DMS79 treated with DMSO at 0.1 percent for 48 hours (cell line): ENCODE measurements around the gene PSMF1.

Experiments
- DNase-seq: peaks from one replicate; lab custom pipeline; 2025; lab: John Stamatoyannopoulos, UW

PSMF1 gene

GRCh38 chr20:1118336-1119127, at the start of gene PSMF1:
TSS of gene PSMF1 (plus strand) at chr20:1118602. CDS start at chr20:1118774, 172 bp downstream.
- DNase-seq = peak; percentile 76

DNA sequence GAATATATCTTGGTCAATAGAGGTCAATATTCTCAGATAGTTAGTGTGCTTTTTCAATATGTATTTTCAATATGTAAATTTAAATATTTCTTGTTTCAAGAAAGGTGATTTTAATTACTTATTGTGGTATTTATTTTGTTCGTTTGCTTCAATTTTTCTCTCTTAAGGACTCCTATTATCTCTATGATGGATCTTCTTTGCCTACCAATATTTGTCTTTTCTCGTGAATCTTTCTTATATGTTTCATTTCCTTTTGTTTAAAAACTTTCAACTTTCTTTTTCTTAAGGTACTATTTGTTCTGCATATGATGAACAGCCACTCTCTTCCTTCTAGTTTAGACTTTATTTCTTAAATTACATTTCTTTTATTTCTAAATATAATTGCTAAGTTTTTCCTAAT, 46.1 kb upstream of the PSMF1 start:
- DNase-seq = no peak

DNA sequence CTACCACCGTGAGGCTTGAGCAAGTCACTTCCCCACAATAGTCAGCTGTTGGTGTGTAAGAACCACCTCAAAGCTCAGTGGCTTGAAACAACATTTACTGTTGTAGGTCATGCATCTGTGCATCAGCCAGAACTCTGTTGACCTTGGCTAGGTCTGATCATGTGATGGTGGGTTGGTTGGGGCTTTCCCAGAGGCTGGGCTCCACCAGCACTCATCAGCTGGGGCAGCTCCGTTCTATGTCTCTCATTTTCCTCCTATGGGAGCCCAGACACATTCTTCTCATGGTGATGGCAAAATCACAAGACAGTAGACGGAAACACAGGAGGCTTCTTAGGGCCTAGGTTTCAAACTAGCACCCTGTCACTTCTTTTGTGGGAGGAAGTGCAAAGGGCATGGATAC, 42.8 kb upstream of the PSMF1 start:
- no peak for DNase-seq

- DNase-seq = no peak
Measured at GRCh38 chr20:1081891-1082290, 36.5 kb upstream of the PSMF1 start.

GRCh38 chr20:1083431-1084080, 34.8 kb upstream of the PSMF1 start:
- DNase-seq = no peak

- no peak for DNase-seq
Measured at GRCh38 chr20:1085492-1086276, 32.7 kb upstream of the PSMF1 start.

DNA sequence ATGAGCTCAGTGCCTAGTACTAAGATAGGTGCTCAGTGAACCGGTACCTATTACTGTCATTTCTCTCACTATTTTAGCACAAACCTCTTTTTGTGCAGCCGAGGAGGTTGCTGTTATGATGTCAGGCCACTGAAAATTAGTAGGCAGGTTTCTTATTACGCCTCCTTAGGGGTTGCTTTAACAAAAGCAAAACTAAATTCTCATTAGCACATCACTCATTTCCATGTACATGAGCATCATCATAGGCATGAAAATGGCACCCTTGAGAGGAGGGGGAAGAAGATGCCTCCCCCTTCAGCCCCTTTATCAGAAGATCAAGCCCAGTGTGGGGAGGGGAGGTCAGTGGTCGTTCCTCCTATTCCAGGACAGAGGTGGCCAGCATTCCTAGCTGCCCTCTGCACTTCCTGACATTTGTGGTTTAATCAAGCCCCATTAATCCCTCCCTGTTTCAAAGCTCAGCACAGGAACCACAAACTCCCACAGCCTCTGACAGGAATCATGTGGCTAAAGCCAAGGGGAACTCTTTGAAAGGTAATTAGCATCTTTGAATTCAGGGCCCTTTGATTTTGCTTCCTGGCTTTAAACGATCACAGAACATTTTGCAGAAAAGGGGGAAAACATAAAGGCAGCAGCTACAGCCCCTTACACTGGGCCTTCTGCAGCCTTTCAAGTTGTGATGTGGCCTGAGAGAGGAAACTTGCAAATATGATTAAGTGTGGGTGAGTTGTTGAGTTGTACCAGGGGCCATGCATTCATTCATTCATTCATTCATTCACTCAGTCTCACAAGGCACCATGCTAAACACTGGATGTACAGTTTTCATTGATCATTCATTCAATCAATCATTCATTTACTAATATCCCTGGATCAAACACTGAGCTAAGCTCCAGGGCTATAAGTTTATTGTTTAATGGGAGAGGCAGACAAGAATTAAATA, 31.9 kb upstream of the PSMF1 start:
- no peak for DNase-seq

DNA sequence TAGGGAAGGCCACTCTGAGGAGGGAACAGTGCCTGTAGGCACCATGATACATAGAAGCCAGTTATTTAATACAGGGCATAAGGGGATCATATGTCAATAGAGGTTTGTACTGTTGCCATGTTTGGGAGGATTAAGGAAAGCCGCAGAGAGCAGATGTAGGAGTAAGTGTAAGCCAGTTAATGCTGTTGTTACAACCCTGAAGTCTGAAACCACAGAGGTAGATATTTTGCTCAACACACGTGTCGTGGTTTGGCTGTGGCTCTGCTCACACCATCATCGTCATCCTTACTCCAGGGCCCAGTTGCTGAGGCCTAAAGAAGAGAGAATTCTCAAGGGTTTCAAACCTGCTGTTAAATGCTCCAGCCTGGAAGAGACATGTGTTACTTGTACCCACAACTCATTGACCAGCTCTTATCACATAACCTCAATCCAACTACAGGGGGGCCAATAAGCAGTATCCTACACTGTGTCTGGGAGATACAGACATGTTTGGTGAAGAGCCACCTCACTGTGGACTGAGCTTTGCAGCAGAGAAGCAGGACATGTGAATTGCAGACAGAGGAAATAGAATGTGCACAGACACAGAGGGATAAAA, 31.0 kb upstream of the PSMF1 start:
- DNase-seq = no peak

DNA sequence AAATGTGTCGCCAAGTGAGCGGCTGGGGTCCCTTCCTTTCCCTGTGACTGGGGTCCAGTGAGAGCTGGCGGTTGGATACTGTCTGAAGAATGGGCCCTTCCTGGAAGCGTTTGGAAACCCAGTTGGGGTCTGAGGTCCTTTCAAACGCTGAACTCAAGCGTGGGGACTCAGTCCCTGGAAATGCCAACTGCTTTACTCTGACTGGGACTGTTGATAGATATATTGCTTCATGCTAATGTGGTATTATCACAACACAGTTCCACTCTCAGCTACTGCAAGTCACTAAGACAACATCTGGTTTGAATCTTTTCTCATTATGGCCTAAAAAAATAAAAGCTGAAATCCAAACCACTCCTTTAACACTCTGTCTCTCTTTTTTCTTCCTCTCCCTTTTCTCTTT, 23.7 kb upstream of the PSMF1 start:
- no peak for DNase-seq

GRCh38 chr20:1101533-1101932, 16.9 kb upstream of the PSMF1 start:
- DNase-seq = no peak

DNA sequence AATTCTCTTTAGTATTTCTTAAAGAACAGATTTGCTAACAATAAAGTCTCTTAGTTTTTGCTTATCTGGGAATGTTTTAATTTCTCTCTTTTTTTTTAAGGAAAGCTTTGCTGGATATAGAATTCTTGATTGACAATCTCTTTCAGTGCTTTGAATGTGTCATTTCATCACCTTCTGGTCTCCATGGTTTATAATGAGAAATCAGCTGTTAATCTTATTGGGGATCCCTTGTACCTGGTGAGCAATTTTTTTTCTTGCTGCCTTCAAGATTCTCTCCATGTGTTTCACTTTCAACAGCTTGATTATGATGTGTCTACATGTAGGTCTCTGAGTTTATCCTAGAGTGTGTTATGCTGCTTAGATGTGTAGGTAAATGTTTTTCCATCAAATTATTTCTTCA, 16.4 kb upstream of the PSMF1 start:
- no peak for DNase-seq

- DNase-seq = no peak
Measured at GRCh38 chr20:1103751-1104150, 14.7 kb upstream of the PSMF1 start.

DNA sequence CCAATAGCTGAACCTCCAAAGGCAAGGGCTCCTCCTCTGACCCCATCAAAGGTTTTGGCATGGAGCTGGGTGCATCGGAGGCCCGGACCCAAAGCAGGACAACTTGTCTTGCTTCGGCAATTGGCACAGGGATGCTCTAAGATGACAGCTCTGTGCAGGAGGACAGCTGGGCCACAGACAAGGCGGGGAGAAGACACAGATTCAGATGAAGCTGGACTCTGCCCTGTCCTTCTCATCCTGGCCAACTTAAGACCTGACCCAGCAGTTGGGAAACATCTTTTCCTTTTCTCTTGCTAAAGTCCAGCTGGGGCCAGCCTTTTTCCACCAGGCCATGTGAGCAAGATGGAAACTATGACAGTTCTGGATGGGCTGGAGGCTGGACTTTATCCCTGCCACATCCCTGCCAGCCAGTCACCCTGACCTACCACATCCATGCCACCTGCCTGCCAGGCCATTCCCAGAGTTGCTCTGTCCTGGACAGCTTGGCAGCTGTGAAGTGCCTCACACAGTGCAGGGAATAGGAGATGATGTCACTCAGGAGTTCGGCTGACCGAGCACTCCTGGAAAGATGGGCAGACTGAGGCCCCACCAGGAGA, 12.7 kb upstream of the PSMF1 start:
- DNase-seq = no peak

DNA sequence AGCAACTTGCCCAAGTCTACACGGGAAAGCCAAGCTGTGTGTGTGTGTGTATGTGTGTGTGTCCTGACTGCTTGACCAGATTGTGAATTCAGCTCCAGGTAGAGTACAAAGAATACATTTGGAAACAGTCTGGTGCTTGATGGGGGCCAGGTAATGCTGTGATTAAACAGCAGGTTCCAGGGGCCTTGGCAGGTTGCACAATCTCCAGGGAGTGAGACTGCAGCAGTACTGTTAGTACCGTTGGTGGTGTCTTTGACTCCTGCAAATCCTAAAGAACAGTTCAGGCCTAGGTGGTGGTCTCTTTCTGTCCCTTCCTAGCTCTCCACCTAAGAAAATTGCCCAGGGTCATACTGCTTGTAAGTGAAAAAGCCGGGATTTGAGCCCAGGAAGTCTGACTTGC, 11.2 kb upstream of the PSMF1 start:
- no peak for DNase-seq

DNA sequence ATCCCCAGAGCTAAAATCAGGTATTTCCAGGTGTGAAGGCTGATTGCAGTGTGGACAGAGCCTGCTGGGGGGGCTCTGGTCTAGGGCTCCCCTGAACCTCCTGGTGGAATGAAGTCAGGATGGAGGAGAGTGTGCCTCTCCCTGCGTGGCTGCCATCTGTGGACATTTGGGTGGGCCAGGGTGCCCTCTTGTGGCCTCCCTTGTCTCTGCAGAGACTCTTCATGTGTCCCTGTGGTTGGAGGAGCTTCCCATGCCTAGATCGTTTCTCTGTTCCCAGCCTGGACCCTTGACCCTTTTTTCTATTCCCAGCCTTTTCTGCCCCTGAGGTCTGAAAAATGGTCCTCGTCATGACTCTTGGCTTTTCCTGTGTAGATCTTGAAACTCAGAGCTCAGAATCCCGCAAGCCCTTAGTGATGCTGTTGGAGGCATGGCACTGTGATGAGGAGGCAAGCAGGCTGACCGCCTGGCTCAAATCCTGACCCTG, 9.9 kb upstream of the PSMF1 start:
- peak; percentile 6 for DNase-seq

- no peak for DNase-seq
Measured at GRCh38 chr20:1112908-1113307, 5.5 kb upstream of the PSMF1 start.

- no peak for DNase-seq
Measured at GRCh38 chr20:1118004-1118335, 432 bp upstream of the PSMF1 start.

GRCh38 chr20:1119128-1119505, 715 bp downstream of the PSMF1 start:
- no peak for DNase-seq

- DNase-seq = no peak
Measured at GRCh38 chr20:1119524-1119923, 1.1 kb downstream of the PSMF1 start.

GRCh38 chr20:1121429-1121828, 3.0 kb downstream of the PSMF1 start:
- peak; percentile 55 for DNase-seq
